ENCODE results near the gene TMTC1.

TMTC1 gene

GRCh38 chr12:29807129-29807528 is 23.4 kb upstream of the TMTC1 start:
- TF ChIP-seq ZFP3 (CRISPR knock-in tag; IDR thresholded peaks at IDR 0.05) (no peak), TCF4 (CRISPR knock-in tag; IDR thresholded peaks at IDR 0.05; ENCODE audit: borderline replicate concordance) (no peak), SNAI2 (CRISPR knock-in tag; IDR thresholded peaks at IDR 0.05) (no peak), ISL1 (CRISPR knock-in tag; IDR thresholded peaks at IDR 0.05) (no peak)
- no peak for ATAC-seq

DNA sequence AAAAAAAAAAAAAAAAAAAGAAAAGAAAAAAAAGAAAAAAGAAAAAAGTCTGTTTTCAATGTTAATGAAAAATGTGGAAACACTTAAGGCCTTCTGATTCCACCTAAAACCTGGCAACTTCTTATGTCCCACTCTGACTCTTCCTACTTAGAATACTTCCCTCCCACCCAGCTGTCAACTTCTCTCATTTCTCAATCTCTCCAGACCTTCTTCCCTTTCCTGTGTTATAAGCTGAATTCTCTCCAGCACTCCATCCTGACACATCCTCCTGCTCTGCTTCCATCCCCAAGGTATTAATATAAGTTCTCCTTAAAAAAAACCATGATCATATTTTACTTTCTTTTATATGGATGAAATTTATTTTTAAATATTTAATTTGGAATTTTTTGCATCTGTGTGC is 20.3 kb upstream of the TMTC1 start:
- no peak for ATAC-seq
- TF ChIP-seq ZC3H10 (CRISPR knock-in tag; IDR thresholded peaks at IDR 0.05) (no peak), OSR1 (CRISPR knock-in tag; IDR thresholded peaks at IDR 0.05) (no peak), ISL1 (CRISPR knock-in tag; IDR thresholded peaks at IDR 0.05) (no peak), PPARA (CRISPR knock-in tag; IDR thresholded peaks at IDR 0.05; ENCODE audit: borderline replicate concordance) (no peak), SNAI2 (CRISPR knock-in tag; IDR thresholded peaks at IDR 0.05) (no peak), BACH2 (CRISPR knock-in tag; IDR thresholded peaks at IDR 0.05; ENCODE audit: borderline replicate concordance) (no peak)

GRCh38 chr12:29799591-29799990 is 15.8 kb upstream of the TMTC1 start:
- ATAC-seq: no peak

GRCh38 chr12:29797565-29798355 is 14.0 kb upstream of the TMTC1 start:
- ATAC-seq: no peak
- peak; percentile 51 for TF ChIP-seq ISL1 (CRISPR knock-in tag; IDR thresholded peaks at IDR 0.05)
- TF ChIP-seq POU6F1 (CRISPR knock-in tag; IDR thresholded peaks at IDR 0.05; ENCODE audit: borderline replicate concordance, low read depth): no peak

More at GRCh38 chr12:29799591-29799990, 15.8 kb upstream of the TMTC1 start:
- TF ChIP-seq ZNF8 (CRISPR knock-in tag; IDR thresholded peaks at IDR 0.05) (no peak), ISL1 (CRISPR knock-in tag; IDR thresholded peaks at IDR 0.05) (peak; percentile 75; the same call in 1 of the 2 replicates)

DNA sequence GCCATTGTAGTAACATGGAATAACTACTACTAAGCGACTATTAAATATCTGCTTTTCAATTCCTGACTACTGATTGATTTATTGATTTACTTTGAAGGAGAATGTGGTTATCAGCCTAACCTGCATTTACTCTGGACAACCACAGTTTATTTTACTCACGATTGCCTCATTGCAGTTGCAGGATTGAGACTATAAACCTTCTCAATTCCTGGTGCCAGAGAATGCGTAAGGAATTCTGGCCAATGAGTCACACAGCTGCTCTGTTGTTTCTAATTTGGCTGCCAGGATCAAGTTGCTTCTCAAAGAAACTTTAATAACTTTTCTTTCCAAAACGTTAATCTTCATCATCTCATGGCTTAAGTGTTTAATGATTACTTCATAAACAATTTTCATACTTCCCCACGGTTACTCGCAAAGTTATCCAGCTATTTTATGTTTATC is 13.1 kb upstream of the TMTC1 start:
- TF ChIP-seq ISL1 (CRISPR knock-in tag; IDR thresholded peaks at IDR 0.05) (peak; percentile 87), CREB5 (CRISPR knock-in tag; IDR thresholded peaks at IDR 0.05; ENCODE audit: low read depth) (peak; percentile 54; the same call in 1 of the 2 replicates), ARNTL (CRISPR knock-in tag; IDR thresholded peaks at IDR 0.05; ENCODE audit: borderline replicate concordance, low read depth) (no peak), BACH2 (CRISPR knock-in tag; IDR thresholded peaks at IDR 0.05; ENCODE audit: borderline replicate concordance) (no peak), ZC3H10 (CRISPR knock-in tag; IDR thresholded peaks at IDR 0.05) (no peak), TCF4 (CRISPR knock-in tag; IDR thresholded peaks at IDR 0.05; ENCODE audit: borderline replicate concordance) (no peak), ZNF70 (CRISPR knock-in tag; IDR thresholded peaks at IDR 0.05) (no peak), SNAI2 (CRISPR knock-in tag; IDR thresholded peaks at IDR 0.05) (0 out of 2 replicates have a peak, but pooled peaks have one; percentile 27), ZNF8 (CRISPR knock-in tag; IDR thresholded peaks at IDR 0.05) (no peak), PPARA (CRISPR knock-in tag; IDR thresholded peaks at IDR 0.05; ENCODE audit: borderline replicate concordance) (no peak), ZNF565 (CRISPR knock-in tag; conservative IDR thresholded peaks at IDR 0.05; ENCODE audit: low read depth) (no peak), ZFP3 (CRISPR knock-in tag; IDR thresholded peaks at IDR 0.05) (no peak), POU6F1 (CRISPR knock-in tag; IDR thresholded peaks at IDR 0.05; ENCODE audit: borderline replicate concordance, low read depth) (no peak)
- TF ChIP-seq, protein P1, sequence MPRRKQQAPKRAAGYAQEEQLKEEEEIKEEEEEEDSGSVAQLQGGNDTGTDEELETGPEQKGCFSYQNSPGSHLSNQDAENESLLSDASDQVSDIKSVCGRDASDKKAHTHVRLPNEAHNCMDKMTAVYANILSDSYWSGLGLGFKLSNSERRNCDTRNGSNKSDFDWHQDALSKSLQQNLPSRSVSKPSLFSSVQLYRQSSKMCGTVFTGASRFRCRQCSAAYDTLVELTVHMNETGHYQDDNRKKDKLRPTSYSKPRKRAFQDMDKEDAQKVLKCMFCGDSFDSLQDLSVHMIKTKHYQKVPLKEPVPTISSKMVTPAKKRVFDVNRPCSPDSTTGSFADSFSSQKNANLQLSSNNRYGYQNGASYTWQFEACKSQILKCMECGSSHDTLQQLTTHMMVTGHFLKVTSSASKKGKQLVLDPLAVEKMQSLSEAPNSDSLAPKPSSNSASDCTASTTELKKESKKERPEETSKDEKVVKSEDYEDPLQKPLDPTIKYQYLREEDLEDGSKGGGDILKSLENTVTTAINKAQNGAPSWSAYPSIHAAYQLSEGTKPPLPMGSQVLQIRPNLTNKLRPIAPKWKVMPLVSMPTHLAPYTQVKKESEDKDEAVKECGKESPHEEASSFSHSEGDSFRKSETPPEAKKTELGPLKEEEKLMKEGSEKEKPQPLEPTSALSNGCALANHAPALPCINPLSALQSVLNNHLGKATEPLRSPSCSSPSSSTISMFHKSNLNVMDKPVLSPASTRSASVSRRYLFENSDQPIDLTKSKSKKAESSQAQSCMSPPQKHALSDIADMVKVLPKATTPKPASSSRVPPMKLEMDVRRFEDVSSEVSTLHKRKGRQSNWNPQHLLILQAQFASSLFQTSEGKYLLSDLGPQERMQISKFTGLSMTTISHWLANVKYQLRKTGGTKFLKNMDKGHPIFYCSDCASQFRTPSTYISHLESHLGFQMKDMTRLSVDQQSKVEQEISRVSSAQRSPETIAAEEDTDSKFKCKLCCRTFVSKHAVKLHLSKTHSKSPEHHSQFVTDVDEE (CRISPR knock-in tag; IDR thresholded peaks at IDR 0.05): no peak
- TF ChIP-seq, protein P2, sequence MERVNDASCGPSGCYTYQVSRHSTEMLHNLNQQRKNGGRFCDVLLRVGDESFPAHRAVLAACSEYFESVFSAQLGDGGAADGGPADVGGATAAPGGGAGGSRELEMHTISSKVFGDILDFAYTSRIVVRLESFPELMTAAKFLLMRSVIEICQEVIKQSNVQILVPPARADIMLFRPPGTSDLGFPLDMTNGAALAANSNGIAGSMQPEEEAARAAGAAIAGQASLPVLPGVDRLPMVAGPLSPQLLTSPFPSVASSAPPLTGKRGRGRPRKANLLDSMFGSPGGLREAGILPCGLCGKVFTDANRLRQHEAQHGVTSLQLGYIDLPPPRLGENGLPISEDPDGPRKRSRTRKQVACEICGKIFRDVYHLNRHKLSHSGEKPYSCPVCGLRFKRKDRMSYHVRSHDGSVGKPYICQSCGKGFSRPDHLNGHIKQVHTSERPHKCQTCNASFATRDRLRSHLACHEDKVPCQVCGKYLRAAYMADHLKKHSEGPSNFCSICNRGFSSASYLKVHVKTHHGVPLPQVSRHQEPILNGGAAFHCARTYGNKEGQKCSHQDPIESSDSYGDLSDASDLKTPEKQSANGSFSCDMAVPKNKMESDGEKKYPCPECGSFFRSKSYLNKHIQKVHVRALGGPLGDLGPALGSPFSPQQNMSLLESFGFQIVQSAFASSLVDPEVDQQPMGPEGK (CRISPR knock-in tag; IDR thresholded peaks at IDR 0.05; ENCODE audit: borderline replicate concordance): no peak
- ATAC-seq: peak; percentile 57
